NCI-H446 treated with DMSO at 0.1 percent for 48 hours (cell line): Measurements from ENCODE around the gene TATDN3.
"Not testable (repeated sequence)": the region's sequence is repeated elsewhere in the genome, so short reads cannot be mapped to it uniquely, and the experiment has no call there.

Experiments
- DNase-seq: peaks from one replicate; lab custom pipeline; 2025; lab: John Stamatoyannopoulos, UW

TATDN3 gene, protein sequence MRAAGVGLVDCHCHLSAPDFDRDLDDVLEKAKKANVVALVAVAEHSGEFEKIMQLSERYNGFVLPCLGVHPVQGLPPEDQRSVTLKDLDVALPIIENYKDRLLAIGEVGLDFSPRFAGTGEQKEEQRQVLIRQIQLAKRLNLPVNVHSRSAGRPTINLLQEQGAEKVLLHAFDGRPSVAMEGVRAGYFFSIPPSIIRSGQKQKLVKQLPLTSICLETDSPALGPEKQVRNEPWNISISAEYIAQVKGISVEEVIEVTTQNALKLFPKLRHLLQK

GRCh38 chr1:212791676-212792395 lies at the start of gene TATDN3, which contains the start of gene NSL1:
TATDN3 (plus strand) TSS chr1:212791894; CDS start chr1:212791922, 28 bp downstream.
NSL1 (minus strand) TSS chr1:212791777; CDS start chr1:212791763, 14 bp downstream.
- peak; percentile 82 for DNase-seq

GRCh38 chr1:212743901-212744475 lies 47.7 kb upstream of the TATDN3 start:
- no peak for DNase-seq

GRCh38 chr1:212745303-212745702 lies 46.4 kb upstream of the TATDN3 start:
- DNase-seq: no peak

GRCh38 chr1:212746546-212746945 lies 45.1 kb upstream of the TATDN3 start:
- no peak for DNase-seq

- DNase-seq: peak; percentile 55
Measured at GRCh38 chr1:212749821-212750535, 41.7 kb upstream of the TATDN3 start.

GRCh38 chr1:212752252-212752933 lies 39.3 kb upstream of the TATDN3 start:
- no peak for DNase-seq

DNA sequence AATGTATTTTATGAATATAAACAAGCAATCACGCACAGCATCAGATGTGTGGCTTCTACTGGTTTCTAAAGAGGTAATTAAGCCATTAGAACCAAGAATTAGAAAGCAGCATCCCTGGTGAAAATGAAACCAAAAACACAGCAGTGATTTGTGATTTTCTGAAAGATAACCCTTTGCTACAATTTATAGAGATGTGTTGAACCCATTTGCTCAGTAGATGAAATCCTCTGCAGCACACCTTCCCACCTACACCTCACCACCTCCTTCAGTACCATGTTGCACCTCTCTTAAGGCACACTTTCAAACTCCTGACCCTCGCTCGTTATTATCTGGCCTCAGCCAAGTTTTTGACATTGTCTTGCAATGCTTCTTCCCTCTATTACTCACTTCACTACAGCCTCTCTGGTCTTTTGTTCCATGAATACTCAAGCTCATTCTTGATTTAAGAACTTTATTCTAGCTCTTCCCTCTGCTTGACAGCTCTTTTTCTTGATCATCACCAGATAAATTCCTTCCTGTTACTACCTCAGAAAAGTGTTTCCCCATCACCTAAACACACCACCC lies 38.7 kb upstream of the TATDN3 start:
- no peak for DNase-seq

DNA sequence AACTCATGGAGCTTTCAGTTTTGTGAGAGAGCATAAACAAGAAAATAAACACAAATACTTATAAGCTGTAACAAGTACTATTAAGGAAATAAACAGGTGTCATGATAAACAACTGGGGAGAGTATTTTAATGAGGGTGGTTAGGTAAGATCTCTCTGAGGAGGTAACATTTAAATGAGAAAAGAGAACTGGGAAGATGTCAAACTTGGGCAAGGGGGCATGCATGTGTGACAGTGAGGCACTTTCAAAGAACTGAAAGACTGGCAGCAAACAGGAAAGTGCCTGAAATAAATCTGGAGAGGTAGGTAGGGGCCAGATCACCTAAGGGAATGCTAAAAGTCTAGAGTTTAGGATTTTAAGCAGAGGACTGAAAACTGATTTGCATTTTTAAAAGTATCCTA lies 37.9 kb upstream of the TATDN3 start:
- no peak for DNase-seq

- no peak for DNase-seq
Measured at GRCh38 chr1:212754193-212754592, 37.5 kb upstream of the TATDN3 start.

- no peak for DNase-seq
Measured at GRCh38 chr1:212754680-212755079, 37.0 kb upstream of the TATDN3 start.

DNA sequence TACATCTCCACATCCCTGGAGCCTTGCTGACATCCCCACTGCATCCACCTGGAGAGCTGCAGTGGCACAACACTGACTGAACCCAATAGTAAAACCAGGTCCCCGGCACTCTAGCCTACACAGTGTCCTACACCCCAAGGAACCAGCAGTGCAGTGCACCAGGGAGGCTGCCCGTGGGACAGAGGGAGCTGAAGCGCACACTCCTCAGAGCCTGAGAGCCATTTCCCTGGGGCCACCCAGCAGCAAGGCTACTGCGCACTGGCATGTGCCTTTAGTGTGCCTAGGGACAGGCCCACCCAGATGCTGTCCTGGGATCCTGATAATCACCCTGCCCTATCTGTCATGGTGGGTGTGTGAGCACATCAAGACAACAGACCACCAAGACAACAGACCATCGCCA lies 32.0 kb upstream of the TATDN3 start:
- DNase-seq: no peak

DNA sequence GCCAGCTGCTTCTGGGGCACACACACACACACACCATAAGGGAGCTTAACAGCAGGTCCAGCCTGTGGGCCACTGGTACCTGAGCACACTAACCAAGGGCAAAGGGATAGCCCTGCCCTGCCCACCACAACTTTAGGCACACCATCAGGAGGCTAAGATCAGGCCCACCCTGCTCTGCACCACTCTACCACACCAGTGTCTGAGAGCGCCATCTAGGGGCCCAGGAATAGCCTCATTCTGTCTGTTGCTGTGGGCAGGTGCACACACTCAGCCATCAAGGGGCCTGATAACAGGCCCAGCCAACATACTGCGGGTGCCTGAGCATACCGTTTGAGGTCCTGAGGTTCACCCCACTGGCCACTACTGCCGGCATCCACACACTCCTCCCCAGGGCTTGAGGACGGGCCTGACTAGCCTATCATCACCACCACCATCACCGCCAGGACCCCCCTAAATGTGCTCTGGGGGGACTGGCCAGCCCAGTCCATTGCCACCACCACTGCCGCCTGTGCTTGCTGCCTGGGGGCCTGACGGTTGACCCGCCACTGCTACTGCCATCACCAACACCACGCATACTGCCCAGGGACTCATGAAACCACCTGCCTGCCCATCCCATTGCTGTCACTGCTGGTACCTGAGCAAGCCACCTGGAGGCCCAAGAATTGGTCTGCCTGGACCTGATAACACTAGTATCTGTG lies 31.4 kb upstream of the TATDN3 start:
- no peak for DNase-seq

GRCh38 chr1:212762234-212762633 lies 29.5 kb upstream of the TATDN3 start:
- no peak for DNase-seq

- DNase-seq: no peak
Measured at GRCh38 chr1:212762839-212763238, 28.9 kb upstream of the TATDN3 start.

DNA sequence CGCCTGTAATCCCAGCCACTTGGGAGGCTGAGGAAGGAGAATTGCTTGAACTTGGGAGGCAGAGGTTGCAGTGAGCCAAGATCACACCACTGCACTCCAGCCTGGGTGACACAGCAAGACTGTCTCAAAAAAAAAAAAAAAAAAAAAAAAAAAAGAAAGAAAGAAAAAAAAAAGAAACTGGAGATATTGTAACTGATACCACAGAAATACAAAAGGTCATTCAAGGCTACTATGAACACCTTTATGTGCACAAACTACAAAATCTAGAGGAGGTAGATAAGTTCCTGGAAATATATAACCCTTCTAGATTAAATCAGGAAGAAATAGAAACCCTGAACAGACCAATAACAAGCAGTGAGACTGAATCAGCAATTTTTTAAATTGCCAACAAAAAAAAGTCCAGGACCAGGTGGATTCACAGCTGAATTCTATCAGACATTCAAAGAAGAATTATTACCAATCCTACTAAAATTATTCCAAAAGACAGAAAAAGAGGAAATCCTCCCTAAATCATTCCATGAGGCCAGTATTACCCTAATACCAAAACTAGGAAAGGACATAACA lies 26.9 kb upstream of the TATDN3 start:
- DNase-seq: not testable (repeated sequence)

GRCh38 chr1:212766825-212767224 lies 24.9 kb upstream of the TATDN3 start:
- not testable (repeated sequence) for DNase-seq

GRCh38 chr1:212769459-212770167 lies 22.1 kb upstream of the TATDN3 start:
- no peak for DNase-seq

GRCh38 chr1:212771341-212771740 lies 20.4 kb upstream of the TATDN3 start:
- DNase-seq: no peak

DNA sequence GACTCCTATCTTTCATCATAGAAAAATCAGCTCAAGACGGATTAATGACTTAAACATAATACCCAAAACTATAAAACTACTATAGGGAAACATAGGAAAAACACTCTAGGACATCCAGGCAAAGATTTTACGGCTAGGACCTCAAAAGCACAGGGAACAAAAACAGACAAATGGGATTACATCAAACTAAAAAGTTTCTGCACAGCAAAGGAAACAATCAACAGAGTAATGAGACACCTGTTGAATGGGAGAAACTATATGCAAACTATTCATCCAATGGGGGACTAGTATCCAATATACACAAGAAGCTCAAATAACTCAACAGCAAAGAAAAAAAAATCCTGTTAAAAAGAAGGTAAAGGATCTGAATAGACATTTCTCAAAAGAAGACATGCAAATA lies 18.7 kb upstream of the TATDN3 start:
- no peak for DNase-seq

- no peak for DNase-seq
Measured at GRCh38 chr1:212774584-212774983, 17.1 kb upstream of the TATDN3 start.
